Astrocyte of the cerebellum (primary cell): ENCODE measurements around the gene ANAPC5.
"Not testable (repeated sequence)": the region's sequence is repeated elsewhere in the genome, so short reads cannot be mapped to it uniquely, and the experiment has no call there.

Source experiments
- DNase-seq: peaks from one replicate; pipeline ENCODE4 v3.0.0-alpha.2; 2011; ENCODE audit warnings: low read depth
- H3K4me3 ChIP-seq: 2 replicates; pipeline ENCODE4 v1.5.1; 2011; ENCODE audit warnings: mild to moderate bottlenecking, low read depth, low read length, moderate library complexity
- in situ Hi-C: cut with HindIII; loops from 2 replicates; pipeline ENCODE4 v1.10.0; 2017; ENCODE audit warnings: low sequenced_read_pairs
- TF ChIP-seq, protein P1 (sequence below): IDR thresholded peaks from 2 replicates; pipeline ENCODE4 v1.5.1; 2012; ENCODE audit warnings: low read length, low read depth, moderate library complexity, mild to moderate bottlenecking; ENCODE audit errors: missing control alignments

Gene ANAPC5

DNA sequence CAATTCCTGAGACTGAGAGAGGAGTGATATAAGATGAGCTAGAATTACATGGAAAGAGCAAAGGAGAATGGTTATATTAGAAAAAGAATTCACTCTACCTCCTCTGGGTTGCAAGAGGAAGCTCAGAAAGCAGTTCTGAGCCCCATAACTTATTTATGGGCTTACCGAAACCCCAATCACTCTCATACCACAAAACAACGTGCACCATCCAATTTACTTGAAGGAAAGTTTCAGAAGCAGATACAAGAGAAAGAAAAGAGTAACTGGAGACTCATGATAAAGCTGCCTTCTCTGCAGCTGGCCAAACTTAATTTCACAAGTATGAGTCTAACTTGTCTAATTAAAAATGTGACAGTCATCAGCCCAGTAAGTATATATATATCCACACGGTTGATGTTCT, 28.3 kb downstream of the ANAPC5 start:
- no peak overlapping the region for H3K4me3 ChIP-seq
- TF ChIP-seq, protein P1, sequence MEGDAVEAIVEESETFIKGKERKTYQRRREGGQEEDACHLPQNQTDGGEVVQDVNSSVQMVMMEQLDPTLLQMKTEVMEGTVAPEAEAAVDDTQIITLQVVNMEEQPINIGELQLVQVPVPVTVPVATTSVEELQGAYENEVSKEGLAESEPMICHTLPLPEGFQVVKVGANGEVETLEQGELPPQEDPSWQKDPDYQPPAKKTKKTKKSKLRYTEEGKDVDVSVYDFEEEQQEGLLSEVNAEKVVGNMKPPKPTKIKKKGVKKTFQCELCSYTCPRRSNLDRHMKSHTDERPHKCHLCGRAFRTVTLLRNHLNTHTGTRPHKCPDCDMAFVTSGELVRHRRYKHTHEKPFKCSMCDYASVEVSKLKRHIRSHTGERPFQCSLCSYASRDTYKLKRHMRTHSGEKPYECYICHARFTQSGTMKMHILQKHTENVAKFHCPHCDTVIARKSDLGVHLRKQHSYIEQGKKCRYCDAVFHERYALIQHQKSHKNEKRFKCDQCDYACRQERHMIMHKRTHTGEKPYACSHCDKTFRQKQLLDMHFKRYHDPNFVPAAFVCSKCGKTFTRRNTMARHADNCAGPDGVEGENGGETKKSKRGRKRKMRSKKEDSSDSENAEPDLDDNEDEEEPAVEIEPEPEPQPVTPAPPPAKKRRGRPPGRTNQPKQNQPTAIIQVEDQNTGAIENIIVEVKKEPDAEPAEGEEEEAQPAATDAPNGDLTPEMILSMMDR: no peak
- in situ Hi-C loops: no loop called here
- DNase-seq: no peak

GRCh38 chr12:121318121-121318520, 34.1 kb downstream of the ANAPC5 start:
- TF ChIP-seq, protein P1: no peak
- no peak for DNase-seq
- in situ Hi-C loops: no loop called here
- no peak overlapping the region for H3K4me3 ChIP-seq

GRCh38 chr12:121314431-121314830, 37.8 kb downstream of the ANAPC5 start:
- no peak for DNase-seq
- in situ Hi-C loops: no loop called here
- H3K4me3 ChIP-seq: no peak overlapping the region
- TF ChIP-seq, protein P1: no peak

- DNase-seq, H3K4me3 ChIP-seq, in situ Hi-C loops: not testable (repeated sequence)
These were observed 42.0 kb downstream of the ANAPC5 start for GRCh38 chr12:121310231-121310630.

- H3K4me3 ChIP-seq, in situ Hi-C loops, DNase-seq: not testable (repeated sequence)
These were observed 44.8 kb downstream of the ANAPC5 start for GRCh38 chr12:121307397-121307796.

GRCh38 chr12:121304306-121304705, 47.9 kb downstream of the ANAPC5 start:
- H3K4me3 ChIP-seq: no peak overlapping the region
- no peak for DNase-seq
- TF ChIP-seq, protein P1: no peak
- in situ Hi-C loops: no loop called here

DNA sequence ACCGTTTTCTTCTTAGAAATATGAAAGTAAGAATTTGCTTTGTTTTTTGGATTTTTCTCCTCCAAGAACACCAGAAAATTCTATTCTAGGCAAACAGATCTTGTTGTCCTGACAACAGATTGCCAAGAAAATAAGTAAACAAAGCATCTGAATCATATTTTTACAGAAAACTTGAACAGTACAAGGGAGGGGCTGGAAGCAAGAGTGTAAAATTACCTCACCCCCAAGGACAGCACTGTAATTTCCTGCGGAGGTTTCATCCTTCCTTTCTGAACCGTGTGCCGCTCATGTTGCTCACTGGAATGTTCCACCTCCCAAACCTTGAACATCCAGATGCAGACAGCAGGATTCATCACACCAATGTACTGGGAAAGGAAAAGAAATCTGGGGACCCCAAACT, 50.3 kb downstream of the ANAPC5 start:
- TF ChIP-seq, protein P1: no peak
- no peak for DNase-seq
- in situ Hi-C loops: no loop called here
- H3K4me3 ChIP-seq: no peak overlapping the region
